Omental fat pad (tissue), 4 donors: Measurements from ENCODE around the gene GRID2IP. TPM values are rescaled to one million over a fixed set of nuclear protein-coding genes. Genes with fewer than 3 reads are reported as not detected.
"Not testable (repeated sequence)": the region's sequence is repeated elsewhere in the genome, so short reads cannot be mapped to it uniquely, and the experiment has no call there.

Experiments
- ATAC-seq: fragments of 150-250 bp; one replicate; pipeline ENCODE4 v1.9.1; 2016; ENCODE audit warnings: mild to moderate bottlenecking, moderate library complexity; ENCODE audit not compliant: low FRiP score
- DNase-seq: peaks from one replicate; pipeline ENCODE4 v3.0.0-alpha.2; 2019; ENCODE audit warnings: low spot score
- total RNA-seq, 4 donors: library from RNA; depleted of rRNA; stranded (reverse); fragments of >200 nt; gene quantifications; one replicate each; pipeline ENCODE4 v1.1.0, GENCODE V29; 2016
- TF ChIP-seq, protein P1 (sequence below), 3 donors: fragments of 450-650 bp; IDR thresholded peaks; one replicate each; pipeline ENCODE4 v1.5.1; 2016 to 2017; ENCODE audit warnings: antibody characterized with exemption in 3 of 3, mild to moderate bottlenecking in 3 of 3, moderate library complexity in 2 of 3

Gene GRID2IP
- total RNA-seq, 4 donors from 2014 or later, result not detected

DNA sequence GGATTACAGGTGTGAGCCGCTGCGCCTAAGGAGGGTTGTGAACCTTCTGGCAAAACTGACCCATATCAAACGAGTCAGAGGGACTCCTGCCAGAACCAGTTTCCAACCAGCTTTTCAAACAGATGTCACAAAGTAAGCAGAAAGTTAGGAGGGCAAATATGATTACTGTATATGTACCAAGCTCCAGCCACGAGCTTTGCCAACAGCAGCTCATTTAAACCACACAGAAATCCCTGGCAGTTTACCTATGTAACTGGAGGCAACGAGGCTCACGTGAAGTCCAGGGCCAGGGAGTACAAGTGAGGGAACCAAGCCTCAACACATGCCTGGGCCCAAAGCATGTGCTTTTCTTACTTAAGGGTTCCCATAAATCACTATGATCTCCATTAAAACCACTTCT lies 91.0 kb downstream of the GRID2IP start:
- no peak for ATAC-seq
- DNase-seq, result no peak
- TF ChIP-seq, protein P1, sequence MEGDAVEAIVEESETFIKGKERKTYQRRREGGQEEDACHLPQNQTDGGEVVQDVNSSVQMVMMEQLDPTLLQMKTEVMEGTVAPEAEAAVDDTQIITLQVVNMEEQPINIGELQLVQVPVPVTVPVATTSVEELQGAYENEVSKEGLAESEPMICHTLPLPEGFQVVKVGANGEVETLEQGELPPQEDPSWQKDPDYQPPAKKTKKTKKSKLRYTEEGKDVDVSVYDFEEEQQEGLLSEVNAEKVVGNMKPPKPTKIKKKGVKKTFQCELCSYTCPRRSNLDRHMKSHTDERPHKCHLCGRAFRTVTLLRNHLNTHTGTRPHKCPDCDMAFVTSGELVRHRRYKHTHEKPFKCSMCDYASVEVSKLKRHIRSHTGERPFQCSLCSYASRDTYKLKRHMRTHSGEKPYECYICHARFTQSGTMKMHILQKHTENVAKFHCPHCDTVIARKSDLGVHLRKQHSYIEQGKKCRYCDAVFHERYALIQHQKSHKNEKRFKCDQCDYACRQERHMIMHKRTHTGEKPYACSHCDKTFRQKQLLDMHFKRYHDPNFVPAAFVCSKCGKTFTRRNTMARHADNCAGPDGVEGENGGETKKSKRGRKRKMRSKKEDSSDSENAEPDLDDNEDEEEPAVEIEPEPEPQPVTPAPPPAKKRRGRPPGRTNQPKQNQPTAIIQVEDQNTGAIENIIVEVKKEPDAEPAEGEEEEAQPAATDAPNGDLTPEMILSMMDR (IDR thresholded peaks at IDR 0.05), result no peak

GRCh38 chr7:6458676-6459075 lies 92.6 kb downstream of the GRID2IP start:
- ATAC-seq, DNase-seq: not testable (repeated sequence)

DNA sequence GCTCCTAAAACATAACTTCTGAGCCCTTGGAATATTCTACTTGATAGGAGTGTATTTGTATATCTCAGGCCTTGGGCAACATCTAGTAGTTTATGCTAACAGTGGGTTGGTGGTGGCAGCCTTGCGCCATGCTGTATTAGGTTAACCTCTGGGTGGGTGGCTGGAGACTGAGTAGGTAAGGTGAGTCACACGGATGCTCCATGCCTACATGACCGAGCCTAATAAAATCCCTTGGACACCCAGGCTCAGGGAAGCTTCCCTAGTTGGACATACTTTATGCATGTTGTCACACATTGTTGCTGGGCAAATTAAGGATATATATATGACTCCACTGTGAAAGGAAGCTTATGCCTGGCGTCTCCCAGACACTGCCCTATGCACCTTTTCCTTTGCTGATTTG lies 97.5 kb downstream of the GRID2IP start:
- DNase-seq, result no peak
- no peak for ATAC-seq
- TF ChIP-seq, protein P1 (IDR thresholded peaks at IDR 0.05), result no peak

- TF ChIP-seq, protein P1 (IDR thresholded peaks at IDR 0.05), result no peak
- DNase-seq, result no peak
- ATAC-seq, result no peak
Observed at GRCh38 chr7:6451224-6451705, 100.0 kb downstream of the GRID2IP start.

- not testable (repeated sequence) for ATAC-seq, DNase-seq
Observed at GRCh38 chr7:6450591-6450990, 100.7 kb downstream of the GRID2IP start.

GRCh38 chr7:6449884-6450283 lies 101.4 kb downstream of the GRID2IP start:
- ATAC-seq, DNase-seq: not testable (repeated sequence)

- DNase-seq (no peak), ATAC-seq (no peak)
- TF ChIP-seq, protein P1 (IDR thresholded peaks at IDR 0.05), result no peak
Observed at GRCh38 chr7:6448943-6449543, 102.2 kb downstream of the GRID2IP start.

- TF ChIP-seq, protein P1 (IDR thresholded peaks at IDR 0.05), result no peak
- ATAC-seq (peak; percentile 80), DNase-seq (peak; percentile 69)
Observed at GRCh38 chr7:6447581-6448199, 103.6 kb downstream of the GRID2IP start, which contains the start of gene DAGLB. DAGLB (minus strand) TSS chr7:6447954; CDS start chr7:6447842, 112 bp downstream.

Other genes starting within 250 kb of the GRID2IP start
- 10 to 100 TPM in 3 of 4 donors, 1 to 10 TPM in 1; 9.9 to 18.0 (median 14.2) TPM for gene FAM220A, start 202.5 kb downstream of the GRID2IP start, total RNA-seq
- gene RAC1, start 176.9 kb downstream of the GRID2IP start, total RNA-seq, result 100 to 1,000 TPM in 3 of 4 donors, 10 to 100 TPM in 1; 87.5 to 142 (median 116) TPM
- gene DAGLB, start 103.5 kb downstream of the GRID2IP start, total RNA-seq, result 10 to 100 TPM; 10.7 to 25.9 (median 16.3) TPM
- gene KDELR2, start 67.3 kb downstream of the GRID2IP start, total RNA-seq, result 100 to 1,000 TPM in 2 of 4 donors, 10 to 100 TPM in 2; 86.9 to 120 (median 94.0) TPM
- gene ZDHHC4, start 26.0 kb upstream of the GRID2IP start, total RNA-seq, result 10 to 100 TPM; 30.6 to 52.3 (median 42.3) TPM
- gene INTS15, start 38.6 kb upstream of the GRID2IP start, total RNA-seq, result 10 to 100 TPM; 20.2 to 45.1 (median 24.1) TPM
- gene ZNF853, start 64.1 kb upstream of the GRID2IP start, total RNA-seq, result 1 to 10 TPM; 4.1 to 5.6 (median 4.7) TPM
- gene ZNF316, start 85.9 kb upstream of the GRID2IP start, total RNA-seq, result 10 to 100 TPM; 14.4 to 27.5 (median 18.8) TPM
- 10 to 100 TPM; 11.1 to 27.6 (median 16.1) TPM for gene ZNF12, start 155.5 kb upstream of the GRID2IP start, total RNA-seq
- gene RSPH10B2, start 202.6 kb upstream of the GRID2IP start, total RNA-seq, result under 1 TPM in 1 of 4 donors, not detected in 3; 0.93 TPM